Transverse colon (tissue), 4 donors: Measurements from ENCODE around the gene PRDM9. TPM values are rescaled to one million over a fixed set of nuclear protein-coding genes. Genes with fewer than 3 reads are reported as not detected.

Source experiments
- DNase-seq: peaks from one replicate; pipeline ENCODE4 v3.0.0-alpha.2; 2019
- H3K27ac ChIP-seq, 4 donors: fragments of 200-600 bp; sonication (generic); 2 replicates each; pipeline ENCODE4 v1.5.1; 2016 to 2018; ENCODE audit warnings: inconsistent platforms in 4 of 4
- H3K27me3 ChIP-seq: fragments of 200-600 bp; sonication (generic); 2 replicates; pipeline ENCODE4 v1.5.1; 2017; ENCODE audit warnings: inconsistent platforms
- H3K36me3 ChIP-seq, 4 donors: fragments of 200-600 bp; sonication (generic); 2 replicates each; pipeline ENCODE4 v1.5.1; 2017 to 2019; ENCODE audit warnings: inconsistent platforms in 4 of 4
- H3K4me1 ChIP-seq, 4 donors: fragments of 200-600 bp; sonication (generic); 2 replicates each; pipeline ENCODE4 v1.5.1; 2017 to 2020; ENCODE audit warnings: inconsistent platforms in 4 of 4
- H3K4me3 ChIP-seq, 4 donors: fragments of 200-600 bp; sonication (generic); 1 replicate in 1 of 4; 2 replicates in 3 of 4; pipeline versions ENCODE4 v1.5.1 to v1.6.1; 2017 to 2019; ENCODE audit warnings: inconsistent platforms in 4 of 4
- H3K9me3 ChIP-seq, 2 donors: fragments of 200-600 bp; sonication (generic); 2 replicates each; pipeline ENCODE4 v1.5.1; 2017 to 2019; ENCODE audit warnings: inconsistent platforms in 2 of 2
- CTCF ChIP-seq, 5 experiments: fragments of 200-600 bp in 3 of 5; fragments of 450-650 bp in 2 of 5; sonication (generic) in 3 of 5; IDR thresholded peaks; 1 replicate in 2 of 5; 2 replicates in 3 of 5; pipeline ENCODE4 v1.5.1; 2016 to 2017; ENCODE audit warnings: antibody characterized with exemption in 5 of 5, inconsistent platforms in 3 of 5, mild to moderate bottlenecking in 2 of 5, moderate library complexity in 1 of 5
- EP300 ChIP-seq: sonication (generic); formaldehyde crosslinking; IDR thresholded peaks from one replicate; pipeline ENCODE4 v1.6.1; 2017; ENCODE audit warnings: antibody characterized with exemption, low read depth
- POLR2A ChIP-seq: fragments of 450-650 bp; IDR thresholded peaks from one replicate; pipeline ENCODE4 v1.6.1; 2016; ENCODE audit warnings: antibody characterized with exemption, mild to moderate bottlenecking, moderate library complexity
- POLR2AphosphoS5 ChIP-seq, 3 donors: sonication (generic); formaldehyde crosslinking; IDR thresholded peaks; one replicate each; pipeline ENCODE4 v1.6.1; 2016; ENCODE audit warnings: antibody characterized with exemption in 3 of 3
- WGBS, 2 donors: methylation state at CpG; one replicate each; pipeline ENCODE4 v1.1.5; 2018; ENCODE audit warnings: low coverage in 1 of 2; 5-methylcytosine and 5-hydroxymethylcytosine counted together
- in situ Hi-C, 4 donors: fragments of 200-750 bp; cut with MboI; loops; one replicate each; pipeline versions ENCODE4 v1.15.0 to v1.15.1; 2017; ENCODE audit warnings: low sequenced_read_pairs in 3 of 4, low pct_ligation_motif_present in 1 of 4, low pct_unique_long_range_greater_than_20kb in 1 of 4
- intact Hi-C: fragments of 100-400 bp; cut with DNase I; formaldehyde crosslinking; loops from one replicate; pipeline ENCODE4 v1.15.1; 2023; ENCODE audit warnings: low total_unique reads
- total RNA-seq, 4 donors: library from RNA; depleted of rRNA; stranded (reverse); fragments of >200 nt; gene quantifications; one replicate each; pipeline ENCODE4 v1.1.0, GENCODE V29; 2016

Gene PRDM9
- total RNA-seq, 4 donors from 2014 or later: not detected

- DNase-seq: no peak
- Histone ChIP-seq H3K27me3 (no peaks in the 10 kb centered on the region), H3K4me3 (no peak overlapping the region), H3K9me3 (no peaks in the 10 kb centered on the region), H3K36me3 (no peaks in the 10 kb centered on the region), H3K4me1 (no peaks in the 10 kb centered on the region), H3K27ac (no peak overlapping the region)
- TF ChIP-seq CTCF (IDR thresholded peaks at IDR 0.05): no peak
- TF ChIP-seq POLR2A: no peak
- no peak for TF ChIP-seq EP300
- TF ChIP-seq POLR2AphosphoS5 (IDR thresholded peaks at IDR 0.05): no peak
- in situ Hi-C loops (no loop called here), intact Hi-C loops (no loop called here)
- WGBS, 2 donors: 56 to 71% methylated on average over 4 of the region's 4 CpGs
Observed at GRCh38 chr5:23528677-23529076, 21.3 kb downstream of the PRDM9 start.

GRCh38 chr5:23530571-23530970 lies 23.2 kb downstream of the PRDM9 start:
- in situ Hi-C loops: no loop called here
- no peaks in the 10 kb centered on the region for H3K27me3 ChIP-seq
- no peak overlapping the region for H3K4me3 ChIP-seq
- TF ChIP-seq EP300 (no peak), POLR2AphosphoS5 (IDR thresholded peaks at IDR 0.05) (no peak), POLR2A (no peak), CTCF (IDR thresholded peaks at IDR 0.05) (no peak)
- no peak for DNase-seq
- no peak overlapping the region for H3K27ac ChIP-seq
- no peaks in the 10 kb centered on the region for H3K36me3 ChIP-seq
- H3K4me1 ChIP-seq: no peaks in the 10 kb centered on the region
- H3K9me3 ChIP-seq: no peaks in the 10 kb centered on the region
- intact Hi-C loops: no loop called here

- intact Hi-C loops: no loop called here
- DNase-seq: no peak
- TF ChIP-seq EP300 (no peak), POLR2A (no peak), POLR2AphosphoS5 (IDR thresholded peaks at IDR 0.05) (no peak), CTCF (IDR thresholded peaks at IDR 0.05) (no peak)
- Histone ChIP-seq H3K27me3 (no peaks in the 10 kb centered on the region), H3K4me3 (no peak overlapping the region), H3K4me1 (no peaks in the 10 kb centered on the region), H3K9me3 (no peaks in the 10 kb centered on the region), H3K36me3 (no peaks in the 10 kb centered on the region), H3K27ac (no peak overlapping the region)
- in situ Hi-C loops: no loop called here
- WGBS, 2 donors: 71 to 77% methylated on average over 4 of the region's 4 CpGs
Observed at GRCh38 chr5:23571059-23571458, 63.6 kb downstream of the PRDM9 start.
